Measurements from ENCODE around the gene CDKN2B-AS1.

- TF ChIP-seq CTCF (IDR thresholded peaks at IDR 0.05) (no peak), POLR2A (IDR thresholded peaks at IDR 0.05) (no peak)
Measured at GRCh38 chr9:21964925-21965385, 29.6 kb upstream of the CDKN2B-AS1 start.
